Ammon's horn (tissue), 1 donor: ENCODE measurements around the gene SLC1A2.
A peak's percentile ranks its signal among the peaks of the same experiment; 100 is the strongest.
"Not testable (repeated sequence)": the region's sequence is repeated elsewhere in the genome, so short reads cannot be mapped to it uniquely, and the experiment has no call there.

Experiments used
- DNase-seq: peaks from one replicate; pipeline ENCODE4 v3.0.0-alpha.2; 2016; ENCODE audit warnings: low spot score

Gene SLC1A2

DNA sequence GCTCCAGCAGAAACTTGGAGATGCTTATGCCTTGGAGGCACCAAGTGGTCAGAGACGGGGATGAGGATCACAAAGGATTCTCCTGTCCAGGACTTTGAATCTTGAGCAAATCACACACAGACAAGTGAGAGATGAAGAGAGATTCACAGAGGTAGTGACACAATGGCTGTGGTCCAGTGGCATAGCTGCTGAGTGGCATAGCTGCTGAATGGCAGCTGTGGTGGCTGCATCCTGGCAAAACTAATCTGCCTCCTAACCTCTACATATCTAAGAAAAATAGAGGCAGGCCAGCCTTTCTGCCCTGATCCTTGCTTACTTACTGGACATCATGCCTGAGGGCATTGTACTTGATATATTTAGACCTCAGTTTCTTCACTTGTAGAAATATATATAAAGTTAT is 177.8 kb downstream of the SLC1A2 start:
- no peak for DNase-seq

DNA sequence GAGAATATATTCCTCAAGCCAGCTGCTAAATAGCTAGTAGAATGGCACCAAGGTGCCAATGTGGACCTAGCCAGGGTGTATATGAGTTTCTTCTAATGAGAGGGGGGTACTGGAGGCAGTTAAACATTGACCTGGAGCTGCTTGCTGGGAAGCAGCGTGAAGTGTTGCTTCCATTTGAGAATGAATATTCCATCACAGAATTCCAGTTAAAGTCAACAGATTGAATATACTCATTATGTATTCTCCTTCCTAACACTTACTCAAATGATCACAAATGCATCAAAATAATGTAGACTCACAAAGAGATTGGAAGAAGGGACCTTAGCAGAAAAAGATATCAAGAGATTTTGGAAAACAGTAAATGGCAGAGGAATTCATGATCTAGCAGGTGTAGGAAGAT is 178.3 kb downstream of the SLC1A2 start:
- no peak for DNase-seq

DNA sequence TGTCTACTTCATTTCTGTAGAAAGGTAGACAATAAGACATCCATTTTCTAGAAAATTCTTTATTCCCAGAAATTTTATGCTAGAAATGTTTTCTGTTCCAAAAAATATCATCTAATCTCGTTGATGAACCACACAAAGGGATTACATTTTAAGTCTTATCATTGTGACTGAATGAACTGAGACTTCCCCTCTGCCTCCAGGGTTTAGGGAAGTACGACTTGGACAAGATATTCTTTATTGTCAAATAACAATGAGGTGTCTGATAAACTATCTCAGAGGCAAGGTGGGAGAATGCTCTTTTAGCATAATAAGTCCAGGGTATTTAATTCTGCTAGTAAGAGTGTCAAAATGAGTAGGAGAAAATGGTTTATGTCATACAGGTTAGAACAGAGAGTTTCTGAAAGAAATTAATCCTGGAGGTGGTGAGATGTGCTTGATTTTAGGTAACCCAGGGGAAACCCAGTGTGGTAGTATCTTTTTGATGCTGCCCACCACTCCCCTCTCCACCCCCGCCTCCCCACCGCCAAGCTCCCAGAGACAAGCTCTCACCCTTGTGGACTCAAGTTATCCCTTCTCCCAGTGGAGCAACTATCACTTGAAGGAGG is 179.8 kb downstream of the SLC1A2 start:
- no peak for DNase-seq

DNA sequence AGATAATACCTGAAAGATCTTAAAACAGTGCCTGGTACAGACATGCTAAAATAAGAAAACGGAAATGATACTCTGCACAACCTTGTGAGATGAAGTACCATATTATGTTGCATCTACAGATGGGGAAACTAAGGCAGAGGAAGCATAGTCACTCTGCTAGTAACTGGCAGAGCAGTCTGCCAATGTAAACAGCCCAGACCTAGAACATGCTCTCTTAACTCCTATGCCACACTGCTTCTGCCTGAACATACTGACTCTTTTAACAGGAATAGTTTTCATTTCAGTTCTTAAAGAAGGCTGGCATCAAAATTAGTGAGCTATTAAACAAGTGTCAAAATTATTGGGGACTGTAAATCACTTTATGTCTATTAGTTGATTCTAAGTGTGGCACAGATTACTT is 180.5 kb downstream of the SLC1A2 start:
- DNase-seq = no peak

DNA sequence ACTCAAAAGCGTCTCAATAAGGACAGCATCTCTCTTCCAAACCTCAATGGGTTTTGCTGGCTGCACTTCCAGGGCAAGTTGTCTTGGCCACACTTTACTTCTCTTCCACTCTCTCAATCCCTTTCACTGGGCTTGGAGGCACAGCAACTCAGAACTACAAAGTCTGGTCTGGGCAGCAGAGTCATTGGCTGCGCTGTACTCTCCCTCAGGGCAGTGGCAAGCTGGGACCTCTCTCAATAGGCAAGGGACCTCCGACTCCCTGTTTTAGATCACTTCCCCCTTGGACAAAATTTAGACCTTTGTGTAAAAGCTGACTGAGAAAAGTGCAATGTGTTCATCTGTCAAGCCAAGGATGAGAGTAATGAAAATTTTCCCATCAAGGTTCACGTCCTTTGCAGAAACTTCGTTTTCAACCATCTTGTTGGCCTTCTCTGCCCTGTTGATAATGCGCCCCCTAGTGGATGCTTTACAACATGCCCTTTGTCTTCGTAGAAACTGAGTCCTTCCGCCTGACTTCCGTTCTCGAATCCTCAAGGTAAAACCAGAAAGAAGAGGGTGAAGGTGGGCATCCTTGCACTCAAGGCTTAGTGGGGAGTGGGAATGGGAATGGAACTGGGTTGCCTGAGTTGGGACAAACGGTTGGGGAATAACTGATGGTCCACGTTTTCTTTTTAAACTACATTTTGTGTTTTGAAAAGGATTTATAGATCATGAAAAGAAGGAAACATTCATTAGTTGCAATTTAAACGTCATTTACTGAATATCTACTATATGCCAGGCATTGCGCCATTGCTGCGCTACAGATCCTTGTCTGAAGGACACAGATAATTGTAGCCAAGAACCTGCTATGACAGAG is 181.3 kb downstream of the SLC1A2 start:
- DNase-seq = peak; percentile 69

DNA sequence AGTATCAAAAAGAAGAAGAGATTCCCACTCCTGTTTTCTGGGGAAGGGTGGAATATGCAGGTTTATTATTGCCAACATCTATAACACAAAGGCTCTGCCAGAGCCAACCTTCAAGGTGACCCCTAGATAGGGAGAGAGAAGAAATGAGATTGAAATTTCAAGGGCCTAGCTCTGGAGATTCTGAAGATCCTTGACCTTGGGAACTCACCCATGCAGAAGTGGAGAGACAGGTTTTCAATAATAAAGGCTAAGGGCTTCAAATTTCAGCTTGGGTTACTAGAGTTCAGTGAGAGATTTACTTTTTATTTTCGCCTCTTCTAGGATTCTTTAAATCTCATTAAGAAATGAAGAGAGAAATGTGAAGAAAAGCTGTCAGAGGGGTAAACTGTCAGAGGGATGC is 182.0 kb downstream of the SLC1A2 start:
- no peak for DNase-seq

DNA sequence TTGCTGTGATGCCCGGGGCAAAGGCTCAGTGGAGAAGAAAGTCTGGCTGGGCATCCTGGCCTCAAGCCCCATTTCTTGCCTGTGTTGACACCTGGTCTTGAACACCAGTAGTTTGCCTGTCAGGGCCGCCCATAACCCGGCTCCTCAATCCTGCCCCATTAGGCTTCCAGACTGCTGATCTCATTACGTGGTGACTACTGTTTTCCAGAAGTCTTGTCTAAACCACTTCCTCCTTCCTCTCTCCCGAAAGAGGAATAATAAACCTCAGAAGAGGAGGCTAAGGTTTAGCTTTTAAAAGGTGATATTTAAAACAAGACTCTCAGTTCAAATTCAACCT is 182.7 kb downstream of the SLC1A2 start:
- peak; percentile 45 for DNase-seq

DNA sequence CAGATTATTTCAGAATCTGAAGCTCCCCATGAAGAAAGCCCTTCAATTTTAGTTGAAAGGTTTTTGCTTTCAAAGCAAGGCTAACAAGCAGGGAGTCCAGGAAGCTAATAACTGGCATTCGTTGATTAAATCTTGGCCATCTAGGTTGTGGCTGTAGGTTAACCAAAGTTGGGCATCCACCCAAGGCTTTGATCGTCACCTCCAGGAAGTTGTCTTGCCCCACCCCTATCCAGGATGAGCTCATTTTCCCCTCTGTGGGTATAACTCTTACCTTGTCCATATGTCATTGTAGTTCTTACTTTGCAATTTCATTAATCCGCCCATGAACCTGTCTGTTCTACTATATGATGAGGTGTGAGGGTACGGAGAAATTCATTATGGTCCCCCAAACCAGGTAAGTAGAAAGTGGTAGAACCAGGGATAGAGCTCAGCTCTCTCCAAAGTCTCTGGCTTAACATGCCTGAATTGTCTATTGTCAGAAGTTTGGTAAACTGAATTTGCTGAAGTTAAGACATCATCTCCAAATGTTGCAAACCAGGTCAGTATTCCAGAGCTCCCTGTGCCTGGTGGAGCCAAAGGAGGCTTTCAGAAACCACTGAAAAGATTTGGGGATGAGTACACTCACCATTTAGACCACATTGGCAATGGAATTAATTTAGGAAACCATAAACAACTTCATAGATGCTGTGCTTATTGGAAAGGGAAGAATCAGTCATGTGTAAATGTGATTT is 183.3 kb downstream of the SLC1A2 start:
- DNase-seq = no peak

DNA sequence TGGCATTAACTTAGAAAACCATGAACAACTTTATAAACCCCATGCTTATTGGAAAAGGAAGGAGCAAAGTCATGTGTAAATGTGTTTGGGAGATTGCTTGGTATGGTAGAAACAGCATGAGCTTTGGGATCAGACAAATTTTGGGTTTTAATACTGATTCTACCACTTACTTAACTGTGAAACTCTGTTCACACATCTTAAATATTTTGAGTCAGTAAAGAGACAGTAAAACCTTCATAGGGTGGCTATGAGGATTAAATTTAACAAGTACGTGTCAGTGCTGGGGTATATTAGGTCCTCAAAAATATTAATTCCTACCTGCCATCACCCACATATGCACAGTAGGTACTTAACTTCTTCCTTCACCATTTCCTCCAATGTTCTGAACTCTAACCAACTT is 183.9 kb downstream of the SLC1A2 start:
- no peak for DNase-seq

DNA sequence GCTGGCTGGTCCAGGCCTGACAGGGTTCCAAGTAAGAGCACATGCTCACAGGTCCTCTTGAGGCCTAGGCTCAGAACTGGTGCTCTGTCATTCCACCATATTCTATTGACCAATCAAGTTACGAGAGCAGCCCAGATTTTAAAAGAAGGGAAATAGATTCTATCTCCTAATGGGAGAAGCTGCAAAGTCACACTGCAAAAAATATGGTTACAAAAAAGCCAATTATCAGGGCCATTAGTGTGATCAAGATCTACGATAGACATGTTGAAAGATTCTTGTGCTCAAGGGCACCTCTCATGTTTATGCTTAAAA is 184.2 kb downstream of the SLC1A2 start:
- no peak for DNase-seq

DNA sequence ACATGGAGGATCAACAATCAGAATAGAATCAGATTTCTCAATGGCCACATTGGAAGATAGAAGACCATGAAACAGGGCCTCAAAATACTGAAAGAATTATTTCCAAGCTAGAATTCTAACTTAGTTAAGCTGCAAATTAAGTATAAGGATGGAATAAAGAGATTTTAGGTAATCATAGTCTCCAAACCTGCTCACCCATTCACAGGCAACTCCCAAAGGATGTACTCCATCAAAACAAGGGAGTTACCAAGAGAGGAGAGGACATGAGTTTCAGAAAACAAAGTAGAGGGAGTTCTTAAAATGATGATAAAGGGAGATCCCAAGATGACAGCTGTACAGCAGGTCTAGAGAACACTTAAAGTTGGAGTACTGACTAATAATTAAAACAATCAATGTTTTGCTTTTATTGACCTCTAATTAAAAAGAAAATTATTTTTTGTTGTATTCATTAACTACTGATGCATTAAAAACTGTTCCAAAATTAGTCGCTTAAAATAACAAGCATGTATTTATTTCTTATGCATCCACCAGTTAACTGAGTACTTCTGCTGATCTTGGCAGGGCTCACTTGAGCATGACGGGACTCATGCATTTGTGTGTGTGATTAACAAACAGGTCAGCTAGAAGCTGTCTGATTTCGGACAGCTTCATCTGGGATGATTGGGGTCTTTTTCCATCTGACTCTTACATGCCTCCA is 184.8 kb downstream of the SLC1A2 start:
- DNase-seq = no peak

DNA sequence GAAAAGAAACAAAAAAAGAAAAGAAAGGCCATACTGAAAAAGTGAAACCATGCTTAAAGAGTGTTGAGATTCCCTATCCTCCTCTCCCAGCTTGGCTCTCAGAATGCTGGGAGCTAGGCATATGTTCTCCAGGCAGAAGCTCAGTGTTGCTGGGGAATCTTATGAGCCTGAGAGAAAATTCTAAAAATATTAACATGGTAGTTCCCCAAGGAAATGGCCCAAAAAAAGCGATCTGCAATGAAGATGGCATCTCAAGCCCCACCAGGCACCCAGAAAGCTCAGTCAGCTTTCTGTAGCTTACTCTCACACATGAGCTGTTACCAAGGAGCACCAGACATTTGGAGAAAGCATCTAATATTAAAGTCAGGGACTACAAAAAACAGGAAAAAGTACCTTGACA is 185.8 kb downstream of the SLC1A2 start:
- no peak for DNase-seq

DNA sequence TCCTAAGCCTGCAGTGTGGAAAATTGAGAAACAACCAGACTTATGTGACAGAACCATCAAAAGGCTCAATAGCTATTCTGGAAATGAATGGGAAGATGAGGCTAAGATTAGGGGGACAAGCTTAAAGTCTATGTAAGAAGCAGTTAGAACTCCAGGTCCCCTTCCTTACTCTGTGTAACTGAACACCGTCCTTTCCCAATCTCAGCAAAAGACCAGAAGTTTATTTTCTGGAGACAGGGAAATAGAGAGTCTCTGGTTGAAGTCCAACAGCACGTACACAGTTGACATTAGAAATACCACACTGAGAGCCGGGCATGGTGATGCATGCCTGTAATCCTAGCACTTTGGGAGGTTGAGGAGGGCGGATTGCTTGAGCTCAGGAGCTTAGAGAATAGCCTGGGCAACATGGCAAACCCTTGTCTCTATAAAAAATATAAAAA is 186.4 kb downstream of the SLC1A2 start:
- DNase-seq = no peak

DNA sequence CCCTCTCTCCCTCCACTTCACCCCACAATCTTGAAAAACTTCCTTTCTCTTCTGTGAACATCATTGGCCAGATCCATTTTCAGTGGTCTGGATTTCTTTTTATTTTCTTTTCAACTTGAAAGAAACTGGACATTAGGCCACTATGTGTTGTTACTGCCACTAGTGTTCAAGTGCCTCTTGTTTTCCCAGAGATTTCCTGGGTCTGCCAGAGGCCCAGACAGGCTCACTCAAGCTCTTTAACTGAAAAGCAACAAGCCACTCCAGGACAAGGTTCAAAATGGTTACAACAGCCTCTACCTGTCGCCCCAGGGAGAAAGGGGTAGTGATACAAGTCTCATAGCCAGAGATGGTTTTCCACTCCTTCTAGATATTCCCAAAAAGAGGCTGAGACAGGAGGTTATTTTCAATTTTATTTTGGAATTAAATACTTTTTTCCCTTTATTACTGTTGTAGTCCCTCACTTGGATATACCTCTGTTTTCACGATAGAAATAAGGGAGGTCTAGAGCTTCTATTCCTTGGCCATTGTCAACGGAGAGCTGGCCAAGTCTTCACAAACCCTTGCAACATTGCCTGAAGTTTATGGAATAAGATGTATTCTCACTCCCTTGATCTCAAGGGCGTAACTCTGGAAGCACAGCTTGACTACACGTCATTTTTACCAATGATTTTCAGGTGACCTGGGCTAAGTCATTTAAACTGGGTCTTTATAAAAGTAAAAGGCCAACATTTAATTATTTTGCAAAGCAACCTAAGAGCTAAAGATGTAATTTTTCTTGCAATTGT is 188.1 kb downstream of the SLC1A2 start:
- no peak for DNase-seq

DNA sequence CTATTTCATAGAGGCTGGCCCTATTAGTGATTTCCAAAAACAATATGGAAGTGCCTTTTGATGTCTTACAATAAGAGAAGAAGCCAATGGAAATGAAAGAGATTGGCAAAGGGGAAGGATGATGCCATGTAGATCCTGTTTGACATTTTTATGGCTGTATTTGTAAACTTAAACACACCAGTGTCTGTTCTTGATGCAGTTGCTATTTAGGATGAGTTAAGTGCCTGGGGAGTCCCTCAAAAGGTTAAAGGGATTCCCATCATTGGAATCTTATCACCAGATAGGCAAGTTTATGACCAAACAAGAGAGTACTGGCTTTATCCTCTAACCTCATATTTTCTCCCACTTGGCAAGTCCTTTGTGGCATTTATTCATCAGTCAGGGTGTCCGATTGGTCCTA is 189.0 kb downstream of the SLC1A2 start:
- DNase-seq = no peak

DNA sequence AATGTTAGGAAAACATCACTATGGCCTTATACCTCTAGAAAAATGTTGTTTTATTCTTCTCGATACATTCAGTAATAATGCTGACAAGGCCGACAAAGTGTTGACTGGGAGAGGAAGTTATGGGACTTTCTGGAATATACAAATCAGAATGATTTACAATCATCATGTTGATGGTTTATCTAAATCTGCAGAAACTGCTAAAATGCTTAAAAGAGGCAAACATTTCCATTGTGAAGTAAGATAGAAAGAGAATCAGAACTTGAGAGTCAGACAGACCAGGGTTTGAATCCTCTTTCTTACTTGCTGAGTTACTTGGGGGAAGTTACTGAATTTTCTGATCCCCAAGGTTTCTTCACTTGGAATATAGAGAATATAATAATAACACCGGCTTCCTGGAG is 191.0 kb downstream of the SLC1A2 start:
- DNase-seq = no peak

DNA sequence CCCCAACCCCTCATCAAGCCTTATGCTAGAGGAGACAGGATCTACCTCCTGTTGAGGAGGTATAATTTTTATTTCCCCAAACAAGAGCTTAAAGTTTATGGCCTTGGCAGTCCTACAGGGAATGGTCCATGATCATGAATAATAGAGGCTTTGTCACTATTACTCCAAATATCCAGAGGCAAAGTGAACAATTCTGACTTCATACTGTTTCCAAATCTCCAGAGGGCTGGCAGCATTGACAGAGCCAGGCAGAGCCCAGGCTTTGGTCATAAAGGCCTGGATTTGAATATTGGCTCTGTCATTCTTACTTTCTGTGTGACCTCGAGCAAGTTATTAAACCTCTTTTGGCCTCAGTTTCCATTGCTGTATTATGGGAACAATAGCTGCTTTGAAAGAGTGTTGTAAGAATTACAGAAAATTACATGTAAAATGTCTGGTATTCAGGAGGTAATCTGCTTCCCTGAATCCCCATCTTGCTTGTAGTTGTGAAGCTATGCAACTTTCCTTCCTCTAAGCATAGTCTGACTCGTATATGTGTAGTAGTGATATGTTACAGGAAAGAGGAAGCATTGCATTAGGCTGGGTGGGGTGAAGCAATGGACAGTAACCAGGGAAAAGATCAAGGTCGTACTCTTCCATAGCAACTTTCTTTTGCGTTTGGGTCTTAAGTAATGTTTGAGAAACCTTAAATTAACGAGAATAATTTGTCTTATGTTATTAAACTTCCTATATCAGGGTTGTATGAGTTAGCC is 191.6 kb downstream of the SLC1A2 start:
- peak; percentile 26 for DNase-seq

DNA sequence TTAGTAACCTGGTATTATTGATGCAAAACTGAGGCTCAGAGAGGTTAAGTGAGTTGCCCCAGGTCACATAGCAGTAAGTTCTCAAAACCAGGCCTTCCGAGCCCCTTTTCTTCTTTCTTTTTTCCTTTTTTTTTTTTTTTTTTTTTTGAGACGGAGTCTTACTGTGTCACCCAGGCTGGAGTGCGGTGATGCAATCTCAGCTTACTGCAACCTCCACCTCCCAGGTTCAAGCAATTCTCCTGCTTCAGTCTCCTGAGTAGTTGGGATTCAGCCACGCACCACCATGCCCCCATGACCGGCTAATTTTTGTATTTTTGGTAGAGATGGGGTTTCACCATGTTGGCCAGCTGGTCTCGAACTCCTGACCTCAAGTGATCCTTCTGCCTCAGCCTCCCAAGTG is 192.6 kb downstream of the SLC1A2 start:
- DNase-seq = not testable (repeated sequence)

DNA sequence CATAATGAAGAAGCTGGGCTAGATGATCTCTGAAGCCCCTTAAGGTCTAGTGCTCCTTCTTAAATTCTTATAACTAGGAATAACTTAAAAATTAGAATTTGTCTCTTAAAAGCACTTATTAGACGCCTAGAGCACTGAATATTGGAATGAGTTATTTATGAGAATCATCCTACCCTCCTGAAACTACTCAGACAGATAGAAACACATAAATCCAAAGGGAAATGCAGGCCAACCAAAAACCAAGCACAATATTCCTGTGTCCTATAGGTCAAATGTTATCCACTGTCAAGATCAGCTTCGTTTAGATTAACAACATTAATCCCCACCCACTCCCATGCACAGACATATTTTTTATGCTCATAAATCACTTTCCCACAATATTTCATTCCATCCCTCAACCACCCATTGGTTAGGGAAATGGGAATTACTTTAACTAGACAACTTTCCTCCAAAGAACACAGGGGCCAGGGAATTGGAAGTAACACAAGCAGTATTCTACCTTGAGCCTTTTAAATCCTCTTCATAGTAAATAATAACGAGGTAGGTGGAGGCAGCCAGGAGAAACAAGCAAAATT is 193.3 kb downstream of the SLC1A2 start:
- no peak for DNase-seq

DNA sequence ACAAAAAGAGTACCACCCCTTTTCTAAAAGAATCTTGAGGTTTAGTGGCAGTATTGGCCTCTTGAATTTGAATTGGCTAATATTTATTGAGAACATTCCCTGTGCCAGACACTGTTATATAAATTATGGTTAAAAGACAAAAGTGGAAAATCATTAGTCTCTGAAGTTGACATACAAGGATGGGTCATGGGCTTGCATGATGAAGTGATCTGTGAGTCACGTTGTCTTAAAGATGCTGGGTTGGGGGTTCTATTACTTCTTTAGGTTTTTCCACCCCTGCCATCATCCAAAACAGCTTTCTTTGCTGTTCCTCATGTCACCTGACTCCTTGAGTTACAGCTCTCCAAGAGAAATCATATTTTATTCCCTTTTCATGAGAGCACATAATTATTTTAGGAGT is 195.4 kb downstream of the SLC1A2 start:
- no peak for DNase-seq

DNA sequence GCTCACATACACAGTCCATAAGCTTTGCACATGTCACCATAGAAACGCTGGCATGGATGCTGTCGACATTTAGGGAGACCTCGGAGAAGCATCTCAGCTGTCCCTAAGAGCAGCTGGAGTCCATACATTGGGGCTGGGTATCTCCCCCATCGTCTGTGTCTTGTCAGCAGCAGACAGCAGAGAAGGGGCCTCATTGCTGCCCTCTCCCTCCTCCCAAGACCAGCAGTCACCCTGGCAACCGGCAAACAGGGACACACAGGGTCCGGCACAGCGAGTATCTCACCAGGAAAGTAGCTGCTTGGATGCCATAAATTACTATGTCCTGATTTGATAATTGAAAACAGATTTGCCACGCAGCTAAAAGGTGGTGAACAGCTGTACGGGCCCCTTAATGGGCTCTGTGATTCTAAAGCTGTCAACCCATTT is 196.0 kb downstream of the SLC1A2 start:
- DNase-seq = peak; percentile 15
